Tibial artery (tissue), 4 donors: ENCODE results near the gene ACSS1.

Experiments used
- DNase-seq, 2 donors: peaks; one replicate each; pipeline ENCODE4 v3.0.0-alpha.2; 2019
- H3K27ac ChIP-seq, 2 donors: fragments of 200-600 bp; sonication (generic) in 1 of 2; 1 replicate in 1 of 2; 2 replicates in 1 of 2; pipeline ENCODE4 v1.5.1; 2018 to 2019; ENCODE audit warnings: mild to moderate bottlenecking in 1 of 2
- H3K27me3 ChIP-seq, 2 donors: fragments of 200-600 bp; sonication (generic) in 1 of 2; one replicate each; pipeline versions ENCODE4 v1.5.1 to v1.6.0; 2016 to 2019
- H3K36me3 ChIP-seq, 3 donors: fragments of 200-600 bp; sonication (generic) in 2 of 3; one replicate each; pipeline ENCODE4 v1.5.1; 2016 to 2019; ENCODE audit warnings: mild to moderate bottlenecking in 2 of 3
- H3K4me1 ChIP-seq, 4 donors: fragments of 200-600 bp; sonication (generic) in 2 of 4; 1 replicate in 3 of 4; 2 replicates in 1 of 4; pipeline ENCODE4 v1.5.1; 2016 to 2019
- H3K4me3 ChIP-seq, 2 donors: fragments of 200-600 bp; sonication (generic) in 1 of 2; 1 replicate in 1 of 2; 2 replicates in 1 of 2; pipeline ENCODE4 v1.5.1; 2018 to 2019; ENCODE audit warnings: mild to moderate bottlenecking in 2 of 2
- H3K9me3 ChIP-seq, 3 donors: fragments of 200-600 bp; sonication (generic) in 1 of 3; one replicate each; pipeline ENCODE4 v1.5.1; 2016 to 2019
- intact Hi-C: fragments of 100-400 bp; cut with DNase I; formaldehyde crosslinking; loops from one replicate; pipeline ENCODE4 v1.15.0; 2023; ENCODE audit warnings: low total_unique reads
- TF ChIP-seq, protein P1 (sequence below), 2 experiments: fragments of 200-600 bp in 1 of 2; fragments of 450-650 bp in 1 of 2; IDR thresholded peaks; one replicate each; pipeline ENCODE4 v1.5.1; 2017 to 2019; ENCODE audit warnings: antibody characterized with exemption in 2 of 2, mild to moderate bottlenecking in 1 of 2, moderate library complexity in 1 of 2

Gene ACSS1

DNA sequence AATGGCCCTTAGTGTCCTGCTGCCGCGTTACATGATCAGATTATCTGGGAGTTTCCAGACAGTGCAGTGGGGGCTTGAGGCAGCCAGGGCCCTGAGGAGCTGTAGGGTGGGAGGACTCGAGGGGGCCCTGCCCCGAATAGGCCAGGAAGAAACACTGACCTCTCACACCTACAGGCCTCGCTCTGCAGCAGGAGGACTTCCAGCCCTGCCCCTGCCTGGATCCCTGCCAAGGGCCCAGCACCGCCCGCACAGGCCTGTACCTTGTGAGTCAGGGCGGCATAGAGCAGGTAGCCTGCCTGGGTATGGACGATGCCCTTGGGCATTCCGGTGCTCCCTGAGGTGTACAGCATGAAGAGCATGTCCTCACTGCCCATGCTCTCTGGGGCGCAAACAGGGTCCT is 35.3 kb downstream of the ACSS1 start:
- Histone ChIP-seq H3K9me3 (no peaks in the 10 kb centered on the region), H3K27me3 (no peaks in the 10 kb centered on the region), H3K27ac (no peak overlapping the region), H3K4me1 (peaks cover 0 to 15% (median 0%) of the 10 kb centered on the region in 4 donors), H3K4me3 (no peak overlapping the region), H3K36me3 (peaks cover 3 to 50% (median 36%) of the 10 kb centered on the region in 3 donors)
- DNase-seq: peak; percentile 17 to 65
- intact Hi-C loops: no loop called here
- TF ChIP-seq, protein P1, sequence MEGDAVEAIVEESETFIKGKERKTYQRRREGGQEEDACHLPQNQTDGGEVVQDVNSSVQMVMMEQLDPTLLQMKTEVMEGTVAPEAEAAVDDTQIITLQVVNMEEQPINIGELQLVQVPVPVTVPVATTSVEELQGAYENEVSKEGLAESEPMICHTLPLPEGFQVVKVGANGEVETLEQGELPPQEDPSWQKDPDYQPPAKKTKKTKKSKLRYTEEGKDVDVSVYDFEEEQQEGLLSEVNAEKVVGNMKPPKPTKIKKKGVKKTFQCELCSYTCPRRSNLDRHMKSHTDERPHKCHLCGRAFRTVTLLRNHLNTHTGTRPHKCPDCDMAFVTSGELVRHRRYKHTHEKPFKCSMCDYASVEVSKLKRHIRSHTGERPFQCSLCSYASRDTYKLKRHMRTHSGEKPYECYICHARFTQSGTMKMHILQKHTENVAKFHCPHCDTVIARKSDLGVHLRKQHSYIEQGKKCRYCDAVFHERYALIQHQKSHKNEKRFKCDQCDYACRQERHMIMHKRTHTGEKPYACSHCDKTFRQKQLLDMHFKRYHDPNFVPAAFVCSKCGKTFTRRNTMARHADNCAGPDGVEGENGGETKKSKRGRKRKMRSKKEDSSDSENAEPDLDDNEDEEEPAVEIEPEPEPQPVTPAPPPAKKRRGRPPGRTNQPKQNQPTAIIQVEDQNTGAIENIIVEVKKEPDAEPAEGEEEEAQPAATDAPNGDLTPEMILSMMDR (IDR thresholded peaks at IDR 0.05): no peak

DNA sequence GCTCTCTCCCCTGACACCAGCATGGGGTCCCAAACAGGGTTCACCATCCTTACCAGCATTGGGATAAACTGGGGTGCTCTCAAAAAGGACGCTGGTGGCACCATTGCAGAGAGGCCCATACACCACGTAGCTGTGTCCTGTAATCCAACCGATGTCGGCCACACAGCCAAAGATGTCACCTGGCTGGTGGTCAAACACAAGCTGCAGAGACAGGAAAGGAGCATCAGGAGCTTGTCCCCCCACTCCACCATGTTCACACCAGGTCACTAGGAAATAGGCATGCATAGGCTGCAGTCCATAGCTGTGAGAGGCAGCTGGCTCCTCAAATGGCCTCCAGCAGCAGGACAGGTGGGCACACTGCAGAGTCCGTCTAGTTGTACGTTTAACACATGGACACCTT is 36.6 kb downstream of the ACSS1 start:
- peak in 1 of 2 donors; percentile 12 for DNase-seq
- TF ChIP-seq, protein P1 (IDR thresholded peaks at IDR 0.05): no peak
- Histone ChIP-seq H3K36me3 (peaks cover 3 to 61% (median 42%) of the 10 kb centered on the region in 3 donors), H3K4me3 (no peak overlapping the region), H3K27me3 (no peaks in the 10 kb centered on the region), H3K9me3 (no peaks in the 10 kb centered on the region), H3K27ac (no peak overlapping the region), H3K4me1 (peaks cover 0 to 23% (median 0%) of the 10 kb centered on the region in 4 donors)
- intact Hi-C loops: no loop called here

DNA sequence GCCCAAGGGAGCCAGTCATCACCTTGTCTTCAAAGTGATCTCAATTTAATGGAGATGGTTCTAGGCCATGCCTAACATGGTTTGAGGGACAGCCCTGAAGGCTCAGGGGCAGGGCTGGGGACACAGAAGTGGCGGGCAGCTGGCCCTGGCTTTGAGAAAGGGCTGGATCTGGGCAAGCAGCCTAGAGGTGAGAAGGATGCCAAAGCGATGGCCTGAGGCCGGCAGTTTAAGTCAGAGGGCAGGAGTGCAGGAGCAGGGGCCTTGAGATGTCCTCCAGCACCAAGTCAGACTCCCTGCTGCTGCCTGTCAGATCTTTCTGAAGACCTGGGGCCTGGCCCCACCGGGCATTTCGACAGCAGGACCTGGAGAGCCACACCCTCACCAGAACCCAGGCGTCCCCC is 37.0 kb downstream of the ACSS1 start:
- intact Hi-C loops: no loop called here
- Histone ChIP-seq H3K9me3 (no peaks in the 10 kb centered on the region), H3K4me1 (peaks cover 0 to 23% (median 0%) of the 10 kb centered on the region in 4 donors), H3K36me3 (peaks cover 3 to 63% (median 42%) of the 10 kb centered on the region in 3 donors), H3K27ac (no peak overlapping the region), H3K27me3 (no peaks in the 10 kb centered on the region), H3K4me3 (no peak overlapping the region)
- TF ChIP-seq, protein P1 (IDR thresholded peaks at IDR 0.05): no peak
- DNase-seq: peak; percentile 7 to 48

DNA sequence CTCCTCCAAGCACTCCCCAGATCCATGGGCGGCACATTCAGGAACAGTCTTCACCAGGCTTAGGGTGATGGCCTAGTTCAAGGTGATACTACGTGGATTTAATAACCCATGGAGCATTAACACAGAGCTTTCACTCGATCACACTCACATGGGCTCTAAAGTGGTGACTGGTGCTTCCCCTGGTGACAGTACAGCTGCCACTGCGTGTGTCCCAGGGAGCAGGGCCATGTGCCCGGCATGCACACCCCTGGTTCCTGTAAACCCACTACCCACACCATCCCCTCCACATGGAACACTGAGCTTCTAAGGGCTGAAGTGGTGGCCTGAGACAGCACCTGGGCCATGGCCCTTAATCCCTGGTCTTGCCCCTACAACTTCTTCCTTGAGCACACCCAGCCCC is 37.6 kb downstream of the ACSS1 start:
- Histone ChIP-seq H3K27ac (no peak overlapping the region), H3K4me3 (no peak overlapping the region), H3K36me3 (peaks cover 3 to 68% (median 42%) of the 10 kb centered on the region in 3 donors), H3K27me3 (no peaks in the 10 kb centered on the region), H3K4me1 (peaks cover 0 to 23% (median 0%) of the 10 kb centered on the region in 4 donors), H3K9me3 (no peaks in the 10 kb centered on the region)
- TF ChIP-seq, protein P1 (IDR thresholded peaks at IDR 0.05): no peak
- intact Hi-C loops: no loop called here
- peak; percentile 0 to 33 for DNase-seq

DNA sequence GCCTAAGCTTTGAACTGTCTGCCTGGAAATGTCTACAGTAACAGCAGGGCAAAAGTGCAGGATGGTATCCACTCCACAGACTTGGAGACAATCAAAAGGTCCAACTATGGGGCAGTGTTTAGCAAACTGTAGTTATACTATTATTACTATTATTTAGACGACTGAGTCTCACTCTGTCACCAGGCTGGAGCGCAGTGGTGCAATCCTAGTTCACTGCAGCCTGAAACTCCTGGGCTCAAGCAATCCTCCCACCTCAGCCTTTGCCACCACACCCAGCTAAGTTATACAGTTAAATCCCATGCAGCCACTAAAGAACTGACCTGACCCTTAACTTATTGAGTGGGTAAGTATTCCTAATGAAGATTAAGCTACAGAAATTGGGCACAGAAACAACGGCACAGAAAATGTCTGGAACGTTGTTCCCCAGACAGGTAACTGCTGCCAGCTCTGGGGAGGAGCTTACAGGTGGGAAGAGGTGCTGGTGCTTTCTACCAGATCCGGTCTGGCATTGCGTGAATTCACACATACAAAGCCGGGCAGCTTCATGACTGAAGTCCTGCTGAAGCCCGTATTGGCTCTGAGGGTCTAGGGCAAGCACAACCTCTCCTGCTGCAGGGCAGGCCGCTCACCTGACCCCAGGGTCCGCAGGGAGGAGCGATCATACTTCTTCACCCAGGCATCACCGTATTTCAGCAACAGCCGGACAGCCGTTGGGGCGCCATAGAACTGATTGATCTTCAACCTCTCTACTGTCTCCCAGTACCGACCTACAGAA is 38.4 kb downstream of the ACSS1 start:
- TF ChIP-seq, protein P1 (IDR thresholded peaks at IDR 0.05): no peak
- Histone ChIP-seq H3K27ac (no peak overlapping the region), H3K9me3 (no peaks in the 10 kb centered on the region), H3K36me3 (peaks cover 3 to 76% (median 47%) of the 10 kb centered on the region in 3 donors), H3K27me3 (no peaks in the 10 kb centered on the region), H3K4me1 (peaks cover 0 to 23% (median 0%) of the 10 kb centered on the region in 4 donors), H3K4me3 (no peak overlapping the region)
- DNase-seq: peak; percentile 11 to 55
- intact Hi-C loops: no loop called here
